ENCODE measurements around the gene MPO.

- TF ChIP-seq CTCF (IDR thresholded peaks at IDR 0.05; ENCODE audit: low read depth, low read length, poor library complexity, severe bottlenecking) (no peak), EZH2phosphoT487 (IDR thresholded peaks at IDR 0.05; ENCODE audit: borderline replicate concordance, low read length) (no peak)
These were observed 44.9 kb downstream of the MPO start for GRCh38 chr17:58235821-58236220.
